EH (cell line): ENCODE results near the gene TNP2.
"Not testable (repeated sequence)": the region's sequence is repeated elsewhere in the genome, so short reads cannot be mapped to it uniquely, and the experiment has no call there.

Experiments used
- DNase-seq: peaks from one replicate; pipeline ENCODE4 v3.0.0-alpha.2; 2015; ENCODE audit warnings: low read depth

Gene TNP2

DNA sequence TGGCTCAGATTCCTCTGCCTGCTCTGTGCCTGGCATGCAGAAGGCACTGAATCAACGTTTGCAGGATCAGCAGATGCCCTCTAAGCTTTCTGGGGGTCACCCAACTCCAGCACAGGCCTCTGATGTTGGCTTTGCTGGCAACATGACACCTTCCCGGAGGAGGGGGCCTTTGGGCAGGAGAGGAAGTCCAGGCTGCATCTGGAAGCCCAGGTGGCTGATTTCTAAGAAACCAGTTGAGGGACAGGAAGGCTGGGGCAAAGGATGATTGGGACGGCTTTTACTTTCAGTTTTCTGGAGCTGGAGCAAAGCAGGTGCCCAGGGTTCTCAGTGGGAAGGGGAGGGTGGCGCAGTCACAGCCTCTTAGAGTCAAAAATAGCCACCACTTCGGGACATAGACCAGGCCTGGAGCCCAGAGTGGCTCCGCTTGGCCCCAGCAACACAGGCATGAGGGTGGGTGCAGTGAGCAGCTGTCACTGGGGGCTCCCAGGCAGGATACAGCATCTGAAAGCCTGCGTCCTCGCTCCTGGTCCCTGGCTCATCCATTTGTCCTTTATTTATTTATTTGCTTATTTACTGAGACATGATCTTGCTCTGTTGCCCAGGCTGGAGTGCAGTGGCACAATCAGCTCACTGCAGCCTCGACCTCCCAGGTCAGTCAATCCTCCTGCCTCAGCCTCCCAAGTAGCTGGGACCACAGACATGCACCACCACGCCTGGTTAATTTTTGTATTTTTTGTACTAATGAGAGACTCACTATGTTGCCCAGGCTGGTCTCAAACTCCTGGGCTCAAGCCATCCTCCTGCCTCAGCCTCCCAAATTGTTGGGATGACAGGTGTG, 28.3 kb downstream of the TNP2 start:
- no peak for DNase-seq

DNA sequence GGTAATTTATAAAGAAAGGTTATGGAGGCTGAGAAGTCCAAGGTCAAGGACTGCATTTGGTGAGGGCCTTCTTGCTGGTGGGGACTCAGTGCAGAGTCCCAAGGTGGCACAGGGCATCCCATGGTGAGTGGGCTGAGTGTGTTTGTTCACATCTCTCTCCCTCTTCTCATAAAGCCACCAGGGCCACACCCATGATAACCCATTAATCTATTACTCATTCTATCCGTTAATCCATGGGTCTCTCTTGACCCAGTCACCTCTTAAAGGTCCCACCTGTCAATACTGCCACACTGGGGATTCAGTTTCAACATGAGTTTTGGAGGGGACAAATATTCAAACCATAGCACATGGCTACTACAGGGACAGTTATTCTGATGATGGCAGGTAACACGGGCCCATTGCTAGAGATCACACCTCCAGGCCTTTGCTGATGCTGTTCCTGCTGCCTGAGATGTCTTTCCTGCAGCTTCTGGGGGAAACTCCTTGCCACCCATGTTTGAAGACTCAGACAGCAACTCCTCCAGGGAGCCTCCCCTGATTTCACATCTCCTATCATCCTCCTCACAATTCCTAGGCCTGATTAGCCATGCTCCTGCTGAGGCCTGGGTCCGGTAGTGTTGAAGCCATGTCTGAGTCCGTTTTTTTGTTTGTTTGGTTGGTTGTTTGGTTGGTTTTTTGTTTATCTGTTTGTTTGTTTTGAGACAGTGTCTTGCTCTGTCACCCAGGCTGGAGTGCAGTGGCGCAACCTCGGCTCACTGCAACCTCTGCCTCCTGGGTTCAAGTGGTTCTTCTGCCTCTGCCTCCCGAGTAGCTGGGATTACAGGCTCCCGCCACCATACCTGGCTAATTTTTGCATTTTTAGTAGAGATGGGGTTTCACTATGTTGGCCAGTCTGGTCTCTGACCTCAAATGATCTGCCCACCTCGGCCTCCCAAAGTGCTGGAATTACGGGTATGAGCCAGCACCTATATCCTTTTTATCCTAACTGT, 29.2 kb downstream of the TNP2 start:
- no peak for DNase-seq

DNA sequence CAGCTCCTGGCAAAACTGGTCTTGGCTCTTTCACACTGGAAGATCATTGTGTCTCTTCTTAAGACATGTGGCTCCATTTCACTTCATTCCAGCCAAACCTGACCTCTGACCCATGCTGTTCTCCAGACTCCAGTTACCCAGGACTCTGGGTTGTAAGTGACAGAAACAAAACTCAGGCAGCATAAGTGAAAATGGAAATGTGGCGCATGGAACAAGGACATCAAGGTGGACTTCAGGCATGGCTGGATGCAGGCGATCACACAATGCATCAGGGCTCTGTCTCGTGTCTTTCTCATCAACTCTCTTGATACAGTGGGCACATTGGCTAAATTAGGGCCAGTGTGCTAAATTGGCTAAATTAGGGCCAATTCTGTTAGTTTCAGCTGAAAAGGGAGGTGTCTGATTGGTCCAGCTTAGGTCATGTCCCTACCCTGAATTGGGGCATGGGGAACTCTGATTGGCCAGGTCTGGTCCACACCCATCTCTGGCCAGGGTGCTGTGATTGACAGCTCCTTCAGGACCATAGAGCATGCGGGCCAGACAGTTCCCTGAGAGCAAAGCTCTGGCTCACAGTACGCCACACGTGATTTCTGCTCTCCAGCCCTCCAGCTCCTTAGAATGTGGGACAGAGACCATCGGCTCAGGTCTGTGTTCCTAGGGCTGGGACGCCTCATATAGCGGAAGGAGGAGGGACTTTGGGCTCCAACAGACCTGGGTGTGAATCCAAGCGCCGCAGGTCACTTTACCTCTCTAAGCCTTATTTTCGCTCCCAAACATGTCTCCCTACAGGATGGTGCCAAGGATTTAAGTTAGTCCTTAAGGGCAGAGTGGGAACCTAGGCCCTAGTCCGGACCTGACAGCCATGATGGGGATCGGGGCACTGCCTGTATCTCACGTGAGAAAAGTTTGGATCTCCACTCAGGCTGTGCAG, 30.6 kb downstream of the TNP2 start:
- DNase-seq = no peak

DNA sequence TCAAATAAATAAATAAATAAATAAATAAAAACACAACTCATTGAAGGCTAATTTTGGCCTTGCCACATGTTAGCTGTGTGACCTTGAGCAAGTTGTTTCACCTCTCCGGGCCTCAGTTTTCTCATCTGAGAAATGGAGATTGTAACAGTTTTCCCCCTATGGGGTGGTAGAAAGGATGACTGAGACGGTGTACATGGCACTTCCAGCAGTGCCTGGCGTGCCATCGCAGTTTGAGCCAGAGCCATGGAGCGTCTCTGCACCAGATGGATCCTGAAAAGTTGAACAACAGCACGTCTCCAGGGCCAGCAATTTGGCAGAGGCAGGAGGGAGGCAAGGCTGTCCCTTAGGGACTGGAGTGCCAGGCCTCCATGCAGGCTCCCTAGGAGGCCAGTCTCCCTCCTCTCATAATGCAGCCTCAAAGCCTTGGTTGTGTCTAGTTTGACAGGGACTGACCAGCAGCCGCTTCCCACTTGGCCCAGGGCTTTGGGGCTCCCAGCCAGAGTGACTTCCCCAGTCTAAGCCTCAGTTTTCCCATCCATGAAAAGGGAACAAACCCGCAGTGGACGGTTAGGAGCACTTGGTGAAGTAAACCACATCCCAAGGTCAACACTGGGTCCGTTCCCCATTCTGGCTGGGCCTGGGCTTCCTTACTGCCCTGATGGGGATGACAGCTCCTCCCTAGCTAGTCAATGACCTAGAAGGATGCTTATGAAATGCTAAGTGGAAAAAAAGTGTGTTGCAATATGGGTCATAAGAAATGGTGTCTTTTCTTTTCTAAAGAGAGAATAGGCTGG, 32.5 kb downstream of the TNP2 start:
- DNase-seq = no peak

DNA sequence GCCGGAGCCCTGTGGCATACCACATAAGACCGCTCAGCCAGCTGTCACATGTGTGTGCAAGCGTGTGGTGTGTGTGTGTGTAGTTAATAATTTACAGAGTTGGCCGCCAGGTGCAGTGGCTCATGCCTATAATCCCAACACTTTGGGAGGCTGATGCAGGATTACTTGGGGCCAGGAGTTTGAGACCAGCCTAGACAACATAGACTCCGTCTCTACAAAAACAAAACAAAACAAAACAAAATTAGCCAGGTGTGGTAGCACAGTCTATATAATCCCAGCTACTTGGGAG, 33.5 kb downstream of the TNP2 start:
- DNase-seq = no peak

DNA sequence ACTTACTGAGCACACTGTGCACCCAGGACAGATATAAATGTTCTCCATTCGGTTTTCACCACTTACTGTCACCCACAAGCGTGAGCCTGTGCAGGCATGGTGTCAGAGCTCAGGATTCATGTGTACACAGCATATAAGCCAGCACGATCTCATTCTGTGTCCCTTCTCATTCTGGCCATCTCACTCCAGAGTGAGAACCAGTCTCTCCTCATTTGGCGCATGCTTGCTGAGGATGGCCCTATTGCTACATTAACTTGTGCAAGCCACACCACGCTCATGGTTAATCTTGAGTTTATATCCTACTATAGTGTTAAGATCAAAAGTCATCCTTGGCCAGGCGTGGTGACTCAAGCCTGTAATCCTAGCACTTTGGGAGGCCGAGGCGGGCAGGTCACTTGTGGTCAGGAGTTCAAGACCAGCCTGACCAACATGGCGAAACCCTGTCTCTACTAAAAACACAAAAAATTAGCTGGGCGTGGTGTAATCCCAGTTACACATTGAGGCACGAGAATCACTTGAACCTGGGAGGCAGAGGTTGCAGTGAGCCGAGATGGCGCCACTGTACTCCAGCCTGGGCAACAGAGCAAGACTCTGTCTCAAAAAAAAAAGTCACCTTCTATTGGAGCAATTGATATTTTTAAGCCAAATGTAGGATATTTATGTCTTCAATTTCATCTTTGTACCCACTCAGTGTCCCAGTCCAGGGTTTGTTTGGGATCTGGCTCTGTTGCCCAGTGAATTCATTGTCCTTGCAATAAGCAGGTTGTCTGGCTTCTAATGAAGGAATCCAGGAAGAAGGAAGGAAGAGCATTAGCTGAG, 34.0 kb downstream of the TNP2 start:
- DNase-seq = no peak

DNA sequence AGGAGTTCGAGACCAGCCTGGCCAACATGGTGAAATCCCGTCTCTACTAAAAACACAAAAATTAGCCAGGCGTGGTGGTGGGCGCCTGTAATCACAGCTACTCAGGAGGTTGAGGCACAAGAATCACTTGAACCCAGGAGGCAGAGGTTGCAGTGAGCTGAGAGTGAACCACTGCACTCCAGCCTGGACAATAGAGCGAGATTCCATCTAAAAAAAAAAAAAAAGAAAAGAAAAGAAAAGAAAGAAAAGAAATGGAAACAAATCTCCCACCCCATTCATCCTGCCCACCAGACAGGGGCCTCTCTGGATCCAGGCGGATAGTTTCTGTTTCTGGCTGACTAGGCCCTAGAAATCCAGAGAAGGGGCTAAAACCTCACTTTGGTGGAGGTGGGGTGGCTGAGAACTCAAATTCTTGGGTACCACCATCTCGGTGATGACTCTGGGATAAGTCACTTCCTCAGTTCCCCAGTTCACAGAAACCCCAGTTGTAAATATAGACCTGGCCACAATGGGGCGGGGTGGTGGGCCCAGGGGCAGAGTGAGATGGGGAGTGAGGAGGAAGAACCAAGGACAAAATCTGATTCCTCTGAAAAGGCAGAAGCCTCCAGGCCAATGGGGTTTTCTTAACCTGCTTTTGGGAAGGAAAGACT, 35.3 kb downstream of the TNP2 start:
- DNase-seq = no peak

DNA sequence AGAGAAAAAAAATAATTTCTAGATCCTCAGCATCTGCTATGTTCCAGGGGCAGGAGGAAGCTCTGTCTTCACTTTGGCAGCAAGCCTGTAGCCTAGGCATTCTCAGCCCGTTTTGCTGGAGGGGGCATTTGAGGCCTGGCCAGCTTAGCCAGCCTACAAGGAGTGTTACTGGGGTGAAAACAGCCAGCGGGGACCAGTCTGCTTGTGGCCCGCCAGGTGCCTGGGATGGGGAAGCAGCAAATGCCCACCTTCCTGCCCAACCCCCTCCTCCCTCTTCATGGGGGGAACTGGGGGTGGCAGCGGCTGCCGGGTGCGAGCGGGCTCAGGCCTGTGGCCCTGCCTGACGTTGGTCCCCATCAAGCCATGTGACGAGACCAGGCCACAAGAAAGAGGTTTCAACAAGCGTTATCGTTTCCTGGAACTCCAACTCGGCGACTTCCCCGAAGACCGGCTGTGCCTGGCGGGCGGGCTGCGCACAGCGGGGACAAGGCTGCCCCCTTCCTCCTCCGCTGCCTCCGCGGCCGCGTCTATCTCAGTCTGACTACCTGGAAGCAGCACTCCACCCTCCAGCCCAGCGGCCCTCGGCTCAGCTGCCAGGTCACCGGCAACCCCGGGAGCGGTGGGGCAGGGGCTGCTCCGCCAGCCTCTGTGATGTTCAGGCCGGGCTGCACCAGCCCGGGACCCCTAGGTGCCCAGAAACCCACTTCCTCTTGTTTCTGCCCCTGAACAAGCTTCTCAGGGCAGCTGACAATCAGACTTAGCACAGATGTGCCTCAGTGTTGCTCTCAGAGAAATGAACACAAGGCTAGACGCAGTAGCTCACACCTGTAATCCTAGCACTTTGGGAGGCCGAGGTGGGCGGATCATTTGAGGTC, 36.0 kb downstream of the TNP2 start:
- DNase-seq = no peak

DNA sequence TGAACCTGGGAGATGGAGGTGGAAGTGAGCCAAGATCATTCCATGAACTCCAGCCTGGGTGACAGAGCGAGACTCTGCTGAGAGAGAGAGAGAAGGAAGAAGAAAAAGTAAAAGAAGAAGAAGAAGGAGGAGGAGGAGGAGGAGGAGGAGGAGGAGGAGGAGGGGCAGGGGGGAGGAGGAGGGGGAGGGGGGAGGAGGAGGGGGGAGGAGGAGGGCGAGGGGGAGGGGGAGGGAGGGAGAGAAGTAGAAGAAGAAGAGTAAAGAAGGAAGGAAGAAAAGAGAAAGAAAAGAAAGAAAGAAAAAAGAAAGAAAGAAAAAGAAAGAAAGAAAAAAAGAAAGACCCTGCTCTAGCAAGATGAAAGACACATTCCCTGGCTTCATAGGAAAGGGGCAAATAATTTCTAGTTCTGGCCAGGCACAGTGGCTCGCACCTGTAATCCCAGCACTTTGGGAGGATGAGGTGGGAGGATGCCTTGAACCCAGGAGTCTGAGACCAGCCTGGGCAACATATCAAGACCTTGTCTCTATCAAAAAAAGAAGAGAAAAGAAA, 36.7 kb downstream of the TNP2 start:
- DNase-seq = no peak

DNA sequence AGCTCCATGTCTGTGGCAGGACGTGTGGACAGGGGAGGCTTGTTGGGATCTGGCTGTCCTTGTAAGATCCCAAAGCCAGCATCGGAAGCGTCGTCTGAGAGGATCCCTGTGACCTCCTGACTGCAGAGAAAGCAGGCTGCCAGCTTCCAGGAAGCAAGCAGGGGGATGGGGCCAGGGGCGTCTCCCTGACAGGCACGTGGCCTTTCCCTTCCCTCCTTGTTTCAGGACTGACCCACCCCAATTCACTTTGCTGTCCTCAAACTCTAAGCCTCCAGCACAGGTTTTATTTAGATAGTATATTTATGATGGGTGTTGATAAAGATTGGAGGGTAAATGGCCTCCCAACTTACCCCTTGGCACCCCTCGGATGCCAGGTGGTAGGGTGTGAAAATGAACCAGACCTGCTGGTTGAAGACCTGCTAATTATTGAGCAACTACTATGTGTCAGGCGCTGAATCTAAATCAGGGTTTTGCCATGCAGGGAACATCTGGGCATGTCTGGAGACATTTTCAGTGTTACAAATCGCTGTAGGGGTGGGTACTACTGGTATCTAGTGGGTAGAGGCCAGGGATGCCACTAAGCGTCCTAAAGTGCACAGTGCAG, 37.7 kb downstream of the TNP2 start:
- DNase-seq = no peak

DNA sequence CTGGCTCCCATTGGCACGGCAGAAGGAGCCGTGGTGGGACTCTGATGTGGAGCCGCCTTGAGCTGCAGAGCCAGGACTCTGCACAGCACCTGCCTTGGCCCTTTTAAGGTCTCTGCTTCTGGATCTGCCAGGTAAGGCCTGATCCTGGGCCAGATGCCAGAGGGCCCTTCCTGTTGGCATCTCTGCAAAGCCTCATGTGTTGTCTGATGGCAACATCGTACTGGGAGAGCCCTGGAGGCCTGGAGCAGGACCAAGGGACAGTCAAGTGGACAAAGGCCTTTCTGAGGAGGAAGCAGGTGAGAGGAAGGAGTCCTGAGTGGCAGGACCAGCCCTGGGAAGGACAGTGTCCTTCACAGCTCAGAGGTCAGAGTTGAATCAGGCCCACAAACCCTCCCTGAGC, 39.2 kb downstream of the TNP2 start:
- DNase-seq = no peak

DNA sequence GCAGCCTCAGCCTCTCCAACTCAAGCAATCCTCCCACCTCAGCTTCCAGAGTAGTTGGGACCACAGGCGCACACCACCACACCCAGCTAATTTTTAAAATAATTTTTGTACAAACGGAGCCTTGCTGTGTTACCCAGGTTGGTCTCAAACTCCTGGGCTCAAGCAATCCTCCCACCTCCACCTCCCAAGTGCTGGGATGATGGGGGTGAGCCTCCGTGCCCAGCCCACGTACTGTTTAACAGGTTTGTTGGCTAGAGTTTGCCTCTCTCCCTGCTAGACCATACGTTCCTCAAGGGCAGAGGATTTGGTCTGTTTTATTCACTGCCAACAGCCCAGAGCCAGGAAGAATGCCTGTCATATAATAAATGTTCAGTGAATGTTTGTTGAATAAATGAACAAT, 39.7 kb downstream of the TNP2 start:
- DNase-seq = no peak

DNA sequence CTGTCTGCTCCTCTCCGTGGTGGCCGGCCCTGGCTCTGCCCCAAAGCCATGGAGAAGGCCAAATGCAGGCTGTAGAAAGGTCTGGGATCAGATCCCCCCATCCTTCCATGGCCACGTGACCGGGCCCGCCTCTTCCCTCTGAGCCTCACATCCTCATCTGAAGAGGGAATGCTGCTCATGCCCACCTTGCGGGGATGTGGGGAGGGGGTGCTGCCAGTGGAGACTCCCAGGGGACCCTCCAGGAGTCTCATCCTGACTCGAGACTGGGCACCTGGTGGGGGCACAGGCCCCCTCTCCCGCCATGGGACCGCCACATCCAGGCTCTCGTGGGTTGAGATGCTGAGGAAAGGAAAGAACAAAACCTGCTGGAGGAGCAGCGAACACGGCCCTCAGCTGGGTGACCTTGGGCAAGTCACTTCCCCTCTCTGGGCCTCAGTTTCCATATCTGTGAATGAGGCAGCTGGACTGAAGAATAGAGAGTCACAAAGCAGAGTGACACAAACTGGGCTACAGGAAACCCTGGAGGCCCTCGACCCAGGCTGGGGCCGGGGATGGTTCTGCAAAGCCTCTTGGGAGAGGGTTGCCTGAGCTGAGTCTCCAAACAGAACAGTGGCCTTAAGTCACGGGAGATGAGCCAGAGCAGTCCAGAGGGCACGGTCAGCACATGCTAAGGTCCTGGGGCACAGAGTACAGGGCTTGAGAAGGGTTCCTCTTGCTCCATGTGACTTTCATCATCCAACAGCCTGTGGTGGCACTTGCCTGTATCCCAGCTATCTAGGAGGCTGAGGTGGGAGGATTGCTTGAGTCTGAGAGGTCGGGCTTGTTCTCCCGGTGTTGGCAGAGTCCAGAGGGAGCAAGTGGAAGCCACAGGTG, 43.2 kb downstream of the TNP2 start:
- no peak for DNase-seq

DNA sequence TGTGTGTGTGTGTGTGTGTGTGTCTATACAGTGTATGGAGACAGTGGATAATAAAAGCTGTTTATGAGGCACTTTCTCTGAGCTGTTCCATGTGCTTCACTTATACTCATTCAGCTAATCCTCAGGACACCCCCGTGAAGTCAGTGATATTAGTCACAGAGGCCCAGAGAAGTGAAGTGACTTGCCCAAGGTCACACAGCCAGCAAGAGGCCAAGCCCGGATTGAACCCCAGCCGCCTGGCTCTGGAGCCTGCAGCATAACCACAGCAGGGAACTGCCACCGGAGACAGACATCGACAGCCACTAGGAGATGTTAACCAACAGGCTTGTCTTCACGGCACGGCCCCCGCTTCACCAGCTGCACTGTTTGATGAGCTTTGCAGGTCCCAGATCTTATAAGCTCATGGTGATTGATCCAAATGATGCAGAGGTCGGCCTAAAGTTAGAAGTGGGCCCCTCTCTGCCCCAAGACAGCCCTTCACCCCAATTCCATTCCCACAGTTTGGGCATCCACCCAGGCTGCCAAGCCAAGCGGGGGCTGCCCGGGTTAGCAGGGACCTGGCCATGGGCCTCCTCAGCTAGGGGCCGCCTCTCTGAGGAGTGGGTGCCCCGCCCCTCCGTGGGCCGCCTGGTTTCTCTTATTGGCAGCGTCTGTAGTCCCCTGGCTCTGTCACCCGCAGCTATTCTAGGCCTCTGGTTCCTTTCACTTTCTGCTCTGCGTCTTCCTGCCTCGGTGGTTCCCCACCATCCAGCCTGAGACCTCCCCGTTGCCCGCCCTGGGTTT, 44.0 kb downstream of the TNP2 start:
- DNase-seq = no peak

DNA sequence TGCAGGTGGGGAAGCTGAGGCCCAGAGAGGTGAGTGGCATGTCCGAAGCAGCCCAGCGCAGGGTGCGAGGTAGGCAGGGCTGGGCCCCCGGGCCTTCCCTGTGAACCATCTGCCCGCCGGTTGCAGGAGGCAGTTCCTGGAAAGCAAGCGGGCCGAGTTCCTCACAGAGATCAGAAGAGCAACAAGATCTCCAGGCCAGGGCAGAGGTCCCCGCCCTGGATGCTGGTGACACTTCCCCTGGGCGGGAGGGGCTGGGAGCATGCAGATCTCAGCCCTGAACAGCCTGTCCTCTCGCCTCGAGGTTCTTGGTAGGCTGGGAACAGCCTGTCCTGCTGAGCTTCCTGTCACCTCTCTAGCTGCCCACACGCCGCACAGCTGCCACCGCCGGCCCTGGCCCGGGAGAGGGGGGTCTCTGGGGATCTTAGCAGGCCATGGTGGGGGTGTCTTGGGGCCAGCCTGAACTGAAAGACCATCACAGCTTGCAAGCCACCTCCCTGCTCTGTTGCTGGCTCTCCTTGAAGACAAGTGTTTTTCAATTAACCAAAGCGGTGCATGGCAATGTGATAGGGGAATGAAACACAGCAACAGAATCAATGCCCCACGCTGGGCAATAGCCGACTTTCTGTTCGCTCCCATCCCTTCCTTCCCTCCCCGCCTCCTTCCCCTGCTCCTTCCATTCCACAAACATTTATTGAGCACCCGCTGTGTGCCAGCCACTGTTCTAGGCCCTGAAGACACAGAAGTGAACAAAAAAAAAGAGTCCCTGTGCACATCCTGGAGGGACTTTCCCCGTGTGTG, 44.8 kb downstream of the TNP2 start:
- DNase-seq = no peak

DNA sequence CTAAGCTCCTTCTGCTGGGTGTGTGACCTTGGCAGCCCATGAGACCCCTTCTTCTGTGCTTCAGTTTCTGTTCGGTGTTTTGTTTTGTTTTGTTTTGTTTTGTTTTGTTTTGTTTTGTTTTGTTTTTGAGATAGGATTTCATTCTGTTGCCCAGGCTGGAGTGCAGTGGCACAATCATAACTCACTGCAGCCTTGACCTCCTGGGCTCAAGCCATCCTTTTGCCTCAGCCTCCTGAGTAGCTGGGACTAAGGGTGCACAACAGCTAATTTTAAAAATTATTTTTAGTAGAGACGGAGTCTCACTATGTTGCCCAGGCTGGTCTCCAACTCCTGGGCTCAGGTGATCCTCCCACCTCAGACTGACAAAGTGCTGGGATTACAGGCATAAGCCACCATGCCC, 48.6 kb downstream of the TNP2 start:
- not testable (repeated sequence) for DNase-seq
